GM12801 (cell line): ENCODE data around the gene ANKMY1.

Experiments used
- TF ChIP-seq, protein P1 (sequence below): IDR thresholded peaks from one replicate; pipeline ENCODE4 v1.5.1; 2011; ENCODE audit warnings: control low read depth; ENCODE audit not compliant: insufficient read length; ENCODE audit errors: extremely low read depth

Gene ANKMY1

DNA sequence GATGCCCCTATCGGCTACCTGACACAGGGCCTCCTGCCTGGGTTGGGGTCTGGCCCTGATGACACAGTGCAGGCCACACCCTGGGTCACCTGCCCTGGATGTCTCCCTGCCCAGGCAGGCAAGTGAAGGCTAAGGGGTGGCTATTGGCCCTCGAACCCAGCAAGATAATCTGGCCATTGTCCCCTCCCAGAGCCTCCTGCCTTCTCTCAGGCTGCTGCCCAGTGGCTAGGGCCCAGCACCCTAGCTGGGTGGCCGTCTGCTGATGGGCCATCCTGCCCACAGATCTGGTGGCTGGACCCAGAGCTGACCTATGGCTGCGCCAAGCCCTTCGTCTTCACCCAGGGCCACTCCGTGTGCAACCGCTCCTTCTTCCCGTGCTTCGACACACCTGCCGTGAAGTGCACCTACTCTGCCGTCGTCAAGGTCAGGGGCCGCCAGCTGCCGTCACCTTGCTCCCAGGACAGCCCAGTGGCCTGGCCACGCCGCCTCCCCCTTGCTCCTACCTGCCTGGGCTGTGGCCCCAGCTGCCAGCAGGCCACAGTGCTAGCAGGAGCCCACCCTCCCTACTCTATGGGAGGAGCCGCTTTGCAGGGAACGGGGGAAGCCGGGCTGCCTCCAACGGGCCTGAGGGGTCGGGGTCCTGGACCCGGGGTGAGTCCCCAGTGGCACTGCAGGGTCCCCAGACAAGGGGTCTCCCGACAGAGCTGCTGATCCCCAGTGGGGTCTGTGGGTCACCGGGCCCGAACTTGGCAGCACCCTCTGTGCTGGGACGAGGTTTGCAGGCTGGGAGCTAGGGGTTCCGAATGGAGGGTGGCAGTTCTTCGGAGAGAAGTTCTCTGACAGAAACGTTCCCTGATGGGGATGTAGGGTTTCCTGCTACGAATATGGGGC lies 14.6 kb upstream of the ANKMY1 start:
- TF ChIP-seq, protein P1, sequence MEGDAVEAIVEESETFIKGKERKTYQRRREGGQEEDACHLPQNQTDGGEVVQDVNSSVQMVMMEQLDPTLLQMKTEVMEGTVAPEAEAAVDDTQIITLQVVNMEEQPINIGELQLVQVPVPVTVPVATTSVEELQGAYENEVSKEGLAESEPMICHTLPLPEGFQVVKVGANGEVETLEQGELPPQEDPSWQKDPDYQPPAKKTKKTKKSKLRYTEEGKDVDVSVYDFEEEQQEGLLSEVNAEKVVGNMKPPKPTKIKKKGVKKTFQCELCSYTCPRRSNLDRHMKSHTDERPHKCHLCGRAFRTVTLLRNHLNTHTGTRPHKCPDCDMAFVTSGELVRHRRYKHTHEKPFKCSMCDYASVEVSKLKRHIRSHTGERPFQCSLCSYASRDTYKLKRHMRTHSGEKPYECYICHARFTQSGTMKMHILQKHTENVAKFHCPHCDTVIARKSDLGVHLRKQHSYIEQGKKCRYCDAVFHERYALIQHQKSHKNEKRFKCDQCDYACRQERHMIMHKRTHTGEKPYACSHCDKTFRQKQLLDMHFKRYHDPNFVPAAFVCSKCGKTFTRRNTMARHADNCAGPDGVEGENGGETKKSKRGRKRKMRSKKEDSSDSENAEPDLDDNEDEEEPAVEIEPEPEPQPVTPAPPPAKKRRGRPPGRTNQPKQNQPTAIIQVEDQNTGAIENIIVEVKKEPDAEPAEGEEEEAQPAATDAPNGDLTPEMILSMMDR = no peak

DNA sequence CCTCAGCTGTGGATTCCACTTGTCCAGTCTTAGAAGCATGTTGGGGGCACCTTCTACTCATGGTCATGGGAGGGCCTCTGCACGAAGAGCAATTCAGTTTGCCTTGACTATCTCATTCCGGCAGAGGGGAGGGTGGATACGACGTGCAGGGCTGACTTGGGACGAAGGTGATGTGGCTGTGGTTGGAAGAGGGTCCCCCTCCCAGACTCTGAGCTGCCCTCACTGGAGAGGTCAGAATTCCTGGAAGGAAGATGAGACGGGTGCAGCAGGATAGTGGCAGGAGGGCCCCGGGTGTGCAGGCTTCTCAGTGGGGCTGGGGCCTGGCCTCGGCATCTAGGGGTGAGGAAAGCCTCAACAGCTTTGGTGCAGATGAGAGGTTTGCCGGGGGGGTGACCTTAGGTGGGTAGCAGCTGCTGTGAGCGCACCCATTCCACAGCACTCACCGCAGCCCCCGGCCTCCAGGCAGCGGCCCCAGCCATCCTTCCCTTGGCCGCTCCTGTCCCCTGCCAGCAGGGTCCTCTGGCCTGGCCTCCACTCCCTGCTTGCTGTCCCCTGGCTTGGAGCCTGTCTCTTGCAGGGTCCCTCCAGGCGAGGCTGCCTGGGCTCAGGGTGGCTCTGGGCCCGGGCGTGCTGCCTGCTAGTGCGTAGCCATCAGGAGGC lies 13.7 kb upstream of the ANKMY1 start:
- TF ChIP-seq, protein P1 = no peak

DNA sequence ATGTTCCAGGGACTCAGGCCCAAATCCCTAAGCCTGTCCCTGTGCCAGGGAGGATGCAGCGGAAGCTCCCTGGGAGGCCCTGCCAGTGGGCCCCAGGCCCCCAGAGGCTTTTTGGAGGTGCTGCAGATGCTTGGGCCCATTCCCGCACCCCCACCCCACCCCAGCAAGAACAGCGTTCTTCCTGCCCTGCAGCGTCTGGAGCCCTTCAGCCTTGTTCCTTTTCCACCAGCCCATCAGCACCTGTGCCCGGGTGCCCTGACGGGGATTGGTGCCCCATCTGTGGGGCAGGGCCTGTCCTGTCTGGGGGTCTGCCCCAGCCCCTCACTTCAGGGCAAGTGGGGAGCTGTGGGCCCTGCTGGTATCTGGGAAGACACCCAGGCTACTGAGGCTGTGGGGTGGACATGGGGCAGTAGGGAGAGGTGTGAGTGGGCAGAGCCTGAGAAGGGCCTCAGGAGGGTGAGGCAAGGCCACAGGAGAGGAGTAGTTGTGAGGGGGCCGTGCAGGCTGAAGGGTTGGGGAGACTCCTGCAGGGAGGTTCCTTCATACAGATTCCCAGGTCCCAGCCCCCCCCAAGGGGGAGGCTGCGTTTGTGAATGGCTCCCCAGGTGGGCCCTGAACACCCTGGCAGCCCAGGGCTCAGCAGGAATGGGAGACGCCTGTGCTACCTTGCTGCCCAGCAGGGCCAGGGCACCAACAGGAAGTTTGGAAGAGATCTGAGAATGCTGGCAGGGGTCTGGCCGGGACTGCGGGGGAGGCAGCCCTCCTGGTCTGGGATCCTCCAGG lies 12.9 kb upstream of the ANKMY1 start:
- TF ChIP-seq, protein P1 = no peak

DNA sequence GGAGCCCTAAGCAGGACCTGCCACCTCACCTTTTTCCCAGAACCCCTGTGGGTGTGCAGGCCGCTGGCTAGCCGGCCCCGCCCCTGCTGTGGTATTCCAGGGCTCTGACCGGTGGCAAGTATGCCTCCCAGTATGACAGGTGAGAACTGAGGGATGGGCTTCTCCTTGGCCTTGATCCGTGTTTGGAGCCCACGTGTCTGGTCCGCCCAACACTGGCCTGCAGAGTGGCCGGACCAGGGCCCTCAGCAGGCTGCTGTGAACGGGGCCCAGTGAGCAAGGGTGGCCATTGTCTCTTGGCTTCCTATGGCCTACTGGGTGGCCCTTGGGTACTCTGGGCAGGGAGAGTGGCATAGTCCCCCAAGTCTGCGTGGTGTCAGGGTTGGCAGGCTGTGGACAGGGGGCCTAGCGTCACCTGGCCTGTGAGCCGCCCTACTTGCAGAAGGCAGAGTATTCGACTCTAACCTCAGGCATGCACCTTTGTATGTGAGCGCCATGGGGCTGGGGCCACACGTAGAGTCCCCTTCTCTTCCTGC lies 12.3 kb upstream of the ANKMY1 start:
- TF ChIP-seq, protein P1 = no peak

DNA sequence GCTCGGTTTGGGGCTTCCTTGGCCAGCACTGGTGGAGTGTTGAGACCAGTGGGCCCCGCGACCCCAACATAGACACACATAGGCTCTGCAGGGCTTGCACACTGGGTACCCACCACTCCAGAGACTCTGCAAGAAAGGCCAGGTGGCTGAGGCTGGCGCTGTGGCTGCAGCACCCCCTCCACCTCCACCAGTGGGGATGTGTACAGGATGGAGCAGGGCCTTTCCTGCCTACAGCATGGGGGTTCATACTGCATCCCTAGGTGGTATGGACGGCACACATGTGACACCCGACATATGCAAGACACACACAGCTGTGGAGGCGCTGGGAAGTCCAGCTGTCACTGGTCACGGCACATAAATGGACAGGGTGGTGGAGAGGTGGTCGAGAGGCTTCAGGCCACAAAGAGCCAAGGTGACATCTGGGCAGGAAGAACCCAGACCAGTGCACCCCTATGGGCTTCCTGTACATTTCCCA lies 11.8 kb upstream of the ANKMY1 start:
- TF ChIP-seq, protein P1 = no peak

DNA sequence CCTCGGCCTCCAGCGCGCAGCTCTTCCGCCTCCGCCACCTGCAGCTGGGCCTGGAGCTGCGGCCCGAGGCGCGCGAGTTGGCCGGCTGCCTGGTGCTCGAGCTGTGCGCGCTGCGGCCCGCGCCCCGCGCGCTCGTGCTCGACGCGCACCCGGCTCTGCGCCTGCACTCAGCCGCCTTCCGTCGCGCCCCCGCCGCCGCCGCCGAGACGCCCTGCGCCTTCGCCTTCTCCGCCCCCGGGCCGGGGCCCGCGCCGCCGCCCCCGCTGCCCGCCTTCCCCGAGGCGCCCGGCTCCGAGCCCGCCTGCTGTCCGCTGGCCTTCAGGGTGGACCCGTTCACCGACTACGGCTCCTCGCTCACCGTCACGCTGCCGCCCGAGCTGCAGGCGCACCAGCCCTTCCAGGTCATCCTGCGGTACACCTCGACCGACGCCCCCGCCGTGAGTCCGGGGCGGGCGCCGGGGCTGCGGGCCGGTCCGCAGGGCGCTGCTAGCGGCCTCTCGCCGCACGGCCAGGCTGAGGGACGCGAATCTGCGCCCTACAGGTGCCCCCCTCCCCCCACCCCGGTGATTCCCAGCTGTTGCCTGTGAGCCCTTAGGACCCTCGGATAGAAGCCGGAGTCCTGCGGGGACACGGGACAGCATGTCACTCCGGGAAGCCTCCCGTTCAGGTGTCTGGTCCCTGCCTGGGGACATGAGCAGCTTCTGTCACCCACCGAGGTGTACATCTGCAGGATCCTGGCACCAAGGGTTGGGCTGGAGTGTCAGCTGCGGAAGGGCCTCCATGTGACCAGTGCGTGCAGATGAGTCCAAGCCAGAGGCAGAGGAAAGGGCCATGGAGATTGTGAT lies 11.1 kb upstream of the ANKMY1 start:
- TF ChIP-seq, protein P1 = no peak
